ENCODE measurements around the gene ZNF410. TPM values are rescaled to one million over a fixed set of nuclear protein-coding genes. Genes with fewer than 3 reads are reported as not detected.

The ZNF410 gene
- total RNA-seq, 1 experiment from 2014 or later: 46.8 TPM

- Histone ChIP-seq H3F3A (ENCODE audit: low read length, unreplicated experiment) (no peaks in the 10 kb centered on the region), H3K4me3 (ENCODE audit: low read length) (no peak overlapping the region), H3K79me2 (ENCODE audit: low read length) (no peaks in the 10 kb centered on the region), H3K9ac (ENCODE audit: low read length) (no peak overlapping the region), H2AFZ (ENCODE audit: low read length) (no peak overlapping the region), H3K9me2 (replicated peaks; ENCODE audit: low read length) (no peaks in the 10 kb centered on the region), H3K9me3 (ENCODE audit: low read length) (no peaks in the 10 kb centered on the region), H3K27ac (ENCODE audit: low read length) (no peak overlapping the region), H3K4me1 (ENCODE audit: insufficient read depth, low read length) (no peaks in the 10 kb centered on the region), H3K36me3 (ENCODE audit: low read depth, low read length) (peaks cover 29% of the 10 kb centered on the region), H4K20me1 (ENCODE audit: low read length) (no peaks in the 10 kb centered on the region), H3K27me3 (ENCODE audit: low read length) (no peaks in the 10 kb centered on the region), H3K4me2 (ENCODE audit: low read length) (no peak overlapping the region)
- intact Hi-C loops (cut with micrococcal nuclease): no loop called here
- POLR2A ChIA-PET (ENCODE audit: unreplicated experiment): no interaction called here
- TF ChIP-seq EZH2phosphoT487 (IDR thresholded peaks at IDR 0.05; ENCODE audit: borderline replicate concordance, low read length): no peak
- no peak for TF ChIP-seq CTCF (conservative IDR thresholded peaks at IDR 0.05; ENCODE audit: low read depth, low read length)
- TF ChIP-seq EZH2 (IDR thresholded peaks at IDR 0.05; ENCODE audit: low read length, unreplicated experiment): no peak
- CTCF ChIA-PET: no interaction called here
- no TSS peak for BruUV-seq (replicated peaks)
- DNase-seq (no peak), ATAC-seq (no peak)
Observed at GRCh38 chr14:73965216-73965615, 78.6 kb downstream of the ZNF410 start.

- peaks cover 7% of the 10 kb centered on the region; the same call in 1 of the 2 replicates for H3K36me3 ChIP-seq (ENCODE audit: low read depth, low read length)
- H3K27me3 ChIP-seq (ENCODE audit: low read length): no peaks in the 10 kb centered on the region
- CTCF ChIA-PET: no interaction called here
- no peak overlapping the region for H3K27ac ChIP-seq (ENCODE audit: low read length)
- intact Hi-C loops (cut with micrococcal nuclease): no loop called here
- H3K9me2 ChIP-seq (replicated peaks; ENCODE audit: low read length): no peaks in the 10 kb centered on the region
- H3K79me2 ChIP-seq (ENCODE audit: low read length): no peaks in the 10 kb centered on the region
- H4K20me1 ChIP-seq (ENCODE audit: low read length): no peaks in the 10 kb centered on the region
- TF ChIP-seq EZH2phosphoT487 (IDR thresholded peaks at IDR 0.05; ENCODE audit: borderline replicate concordance, low read length) (no peak), EZH2 (IDR thresholded peaks at IDR 0.05; ENCODE audit: low read length, unreplicated experiment) (no peak), CTCF (conservative IDR thresholded peaks at IDR 0.05; ENCODE audit: low read depth, low read length) (no peak)
- H3K4me3 ChIP-seq (ENCODE audit: low read length): no peak overlapping the region
- no TSS peak for BruUV-seq (replicated peaks)
- ATAC-seq: no peak
- H3K9me3 ChIP-seq (ENCODE audit: low read length): no peaks in the 10 kb centered on the region
- no peaks in the 10 kb centered on the region for H3F3A ChIP-seq (ENCODE audit: low read length, unreplicated experiment)
- DNase-seq: no peak
- POLR2A ChIA-PET (ENCODE audit: unreplicated experiment): no interaction called here
- H2AFZ ChIP-seq (ENCODE audit: low read length): no peak overlapping the region
- no peak overlapping the region for H3K4me2 ChIP-seq (ENCODE audit: low read length)
- H3K9ac ChIP-seq (ENCODE audit: low read length): no peak overlapping the region
- no peaks in the 10 kb centered on the region for H3K4me1 ChIP-seq (ENCODE audit: insufficient read depth, low read length)
Observed at GRCh38 chr14:73968885-73969284, 82.2 kb downstream of the ZNF410 start.

DNA sequence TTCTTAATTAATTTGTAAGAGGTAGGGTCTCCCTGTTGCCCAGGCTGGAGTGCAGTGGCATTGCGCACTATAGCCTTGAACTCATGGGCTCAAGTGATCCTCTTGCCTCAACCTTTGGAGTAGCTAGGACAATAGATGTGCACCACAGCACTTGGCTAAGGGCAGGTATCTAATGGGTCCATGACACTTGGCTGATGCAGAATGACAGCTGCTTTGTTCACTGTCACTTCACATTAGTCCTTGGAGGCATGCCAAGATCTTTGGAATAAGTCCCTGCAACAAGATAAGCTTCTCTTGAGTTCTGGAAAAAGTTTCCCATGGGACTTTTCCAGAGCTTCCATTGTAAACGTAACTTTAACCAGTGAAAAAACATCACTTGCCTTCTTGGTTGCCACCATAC is 86.8 kb downstream of the ZNF410 start:
- Histone ChIP-seq H3K27ac (ENCODE audit: low read length) (no peak overlapping the region), H3K36me3 (ENCODE audit: low read depth, low read length) (no peaks in the 10 kb centered on the region), H3K9ac (ENCODE audit: low read length) (no peak overlapping the region), H3K4me3 (ENCODE audit: low read length) (no peak overlapping the region), H3K9me3 (ENCODE audit: low read length) (no peaks in the 10 kb centered on the region), H3K79me2 (ENCODE audit: low read length) (no peaks in the 10 kb centered on the region), H3K9me2 (replicated peaks; ENCODE audit: low read length) (no peaks in the 10 kb centered on the region), H3K4me2 (ENCODE audit: low read length) (no peak overlapping the region), H3K27me3 (ENCODE audit: low read length) (no peaks in the 10 kb centered on the region), H3F3A (ENCODE audit: low read length, unreplicated experiment) (no peaks in the 10 kb centered on the region), H2AFZ (ENCODE audit: low read length) (no peak overlapping the region), H4K20me1 (ENCODE audit: low read length) (no peaks in the 10 kb centered on the region), H3K4me1 (ENCODE audit: insufficient read depth, low read length) (peaks cover 16% of the 10 kb centered on the region)
- POLR2A ChIA-PET (ENCODE audit: unreplicated experiment): no interaction called here
- intact Hi-C loops (cut with micrococcal nuclease): no loop called here
- TF ChIP-seq EZH2phosphoT487 (IDR thresholded peaks at IDR 0.05; ENCODE audit: borderline replicate concordance, low read length): no peak
- no peak for TF ChIP-seq CTCF (conservative IDR thresholded peaks at IDR 0.05; ENCODE audit: low read depth, low read length)
- TF ChIP-seq EZH2 (IDR thresholded peaks at IDR 0.05; ENCODE audit: low read length, unreplicated experiment): no peak
- CTCF ChIA-PET: no interaction called here
- ATAC-seq (no peak), DNase-seq (no peak)
- no TSS peak for BruUV-seq (replicated peaks)

Measured in PC-3 (cell line).